Activated CD4-positive, alpha-beta T cell treated with anti-CD3 and anti-CD28 coated beads, Interleukin-2, amount 50 U/mL, for 24 hours (primary cell): ENCODE results near the gene PDCD10.

Experiments used
- DNase-seq, 2 donors: peaks; one replicate each; pipeline ENCODE4 v3.0.0-alpha.2; 2020; ENCODE audit warnings: low read depth in 1 of 2, low spot score in 1 of 2

The PDCD10 gene

GRCh38 chr3:167735233-167736138 is 794 bp upstream of the PDCD10 start, which contains the start of gene SERPINI1:
SERPINI1 (plus strand) TSS chr3:167735721; CDS start chr3:167789129, 53,408 bp downstream.
- DNase-seq, result peak in 1 of 2 donors; percentile 73

GRCh38 chr3:167733961-167734497 is 663 bp downstream of the PDCD10 start:
- no peak for DNase-seq

GRCh38 chr3:167732313-167733065 is 2.2 kb downstream of the PDCD10 start:
- DNase-seq, result no peak

- no peak for DNase-seq
Measured at GRCh38 chr3:167731393-167731792, 3.3 kb downstream of the PDCD10 start.

GRCh38 chr3:167729591-167729990 is 5.1 kb downstream of the PDCD10 start:
- no peak for DNase-seq

GRCh38 chr3:167728632-167729323 is 5.9 kb downstream of the PDCD10 start:
- no peak for DNase-seq

GRCh38 chr3:167728176-167728575 is 6.5 kb downstream of the PDCD10 start:
- no peak for DNase-seq

GRCh38 chr3:167723872-167724271 is 10.8 kb downstream of the PDCD10 start:
- DNase-seq, result no peak

GRCh38 chr3:167723025-167723512 is 11.6 kb downstream of the PDCD10 start:
- DNase-seq, result no peak

GRCh38 chr3:167718582-167718981 is 16.1 kb downstream of the PDCD10 start:
- no peak for DNase-seq

GRCh38 chr3:167716920-167717319 is 17.8 kb downstream of the PDCD10 start:
- no peak for DNase-seq

- DNase-seq, result no peak
Measured at GRCh38 chr3:167714871-167715270, 19.8 kb downstream of the PDCD10 start.

GRCh38 chr3:167712445-167712844 is 22.2 kb downstream of the PDCD10 start:
- DNase-seq, result no peak

GRCh38 chr3:167711439-167711838 is 23.3 kb downstream of the PDCD10 start:
- no peak for DNase-seq

GRCh38 chr3:167710552-167710951 is 24.1 kb downstream of the PDCD10 start:
- no peak for DNase-seq

- no peak for DNase-seq
Measured at GRCh38 chr3:167709690-167710089, 25.0 kb downstream of the PDCD10 start.

- no peak for DNase-seq
Measured at GRCh38 chr3:167705840-167706239, 28.9 kb downstream of the PDCD10 start.

GRCh38 chr3:167700926-167701325 is 33.8 kb downstream of the PDCD10 start:
- DNase-seq, result no peak

GRCh38 chr3:167700046-167700445 is 34.6 kb downstream of the PDCD10 start:
- DNase-seq, result no peak

GRCh38 chr3:167694121-167694520 is 40.6 kb downstream of the PDCD10 start:
- no peak for DNase-seq

GRCh38 chr3:167691366-167691765 is 43.3 kb downstream of the PDCD10 start:
- DNase-seq, result peak in 1 of 2 donors; percentile 41
